Activated effector memory CD4-positive, alpha-beta T cell treated with Interleukin-2 at 50 U/mL for 16 hours (primary cell): ENCODE data around the gene PAIP1.
"Not testable (repeated sequence)": the region's sequence is repeated elsewhere in the genome, so short reads cannot be mapped to it uniquely, and the experiment has no call there.

Source experiments
- DNase-seq: peaks from one replicate; pipeline ENCODE4 v3.0.0-alpha.2; 2020

The PAIP1 gene

GRCh38 chr5:43514816-43515677 lies 41.8 kb downstream of the PAIP1 start, which contains the start of gene C5orf34:
Gene C5orf34, minus strand, starts transcription at chr5:43515148. Its CDS starts 5,809 bp downstream, at chr5:43509339.
- DNase-seq, result peak; percentile 88

- no peak for DNase-seq
Measured at GRCh38 chr5:43514471-43514815, 42.4 kb downstream of the PAIP1 start.

DNA sequence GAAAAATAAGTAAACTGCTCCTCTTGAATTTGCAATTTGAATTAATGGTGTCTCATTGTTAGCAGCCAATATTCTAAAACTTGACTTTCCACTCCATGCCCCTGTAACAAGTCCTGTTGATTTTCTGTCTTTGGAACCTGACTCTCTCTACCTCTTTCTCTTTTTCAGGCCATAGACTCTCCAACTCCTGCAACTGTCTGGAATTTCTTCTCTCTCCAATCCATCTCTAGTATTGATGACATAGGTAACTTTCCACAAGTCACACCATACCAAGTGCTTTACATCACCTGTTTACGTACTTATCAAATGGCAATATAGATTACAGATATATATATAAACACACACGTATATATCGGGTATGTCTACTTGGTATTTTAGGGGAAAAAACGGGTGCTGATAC lies 42.9 kb downstream of the PAIP1 start:
- DNase-seq, result no peak

DNA sequence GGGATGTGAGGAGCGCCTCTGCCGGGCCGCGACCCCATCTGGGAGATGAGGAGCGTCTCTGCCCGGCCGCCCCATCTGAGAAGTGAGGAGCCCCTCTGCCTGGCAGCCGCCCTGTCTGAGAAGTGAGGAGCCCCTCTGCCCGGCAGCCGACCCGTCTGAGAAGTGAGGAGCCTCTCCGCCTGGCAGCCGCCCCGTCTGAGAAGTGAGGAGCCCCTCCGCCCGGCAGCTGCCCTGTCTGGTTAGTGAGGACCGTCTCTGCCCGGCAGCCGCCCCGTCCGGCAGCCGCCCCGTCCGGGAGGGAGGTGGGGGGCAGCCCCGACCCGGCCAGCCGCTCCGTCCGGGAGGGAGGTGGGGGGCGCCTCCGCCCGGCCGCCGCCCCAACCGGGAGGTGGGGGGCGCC lies 45.8 kb downstream of the PAIP1 start:
- not testable (repeated sequence) for DNase-seq

DNA sequence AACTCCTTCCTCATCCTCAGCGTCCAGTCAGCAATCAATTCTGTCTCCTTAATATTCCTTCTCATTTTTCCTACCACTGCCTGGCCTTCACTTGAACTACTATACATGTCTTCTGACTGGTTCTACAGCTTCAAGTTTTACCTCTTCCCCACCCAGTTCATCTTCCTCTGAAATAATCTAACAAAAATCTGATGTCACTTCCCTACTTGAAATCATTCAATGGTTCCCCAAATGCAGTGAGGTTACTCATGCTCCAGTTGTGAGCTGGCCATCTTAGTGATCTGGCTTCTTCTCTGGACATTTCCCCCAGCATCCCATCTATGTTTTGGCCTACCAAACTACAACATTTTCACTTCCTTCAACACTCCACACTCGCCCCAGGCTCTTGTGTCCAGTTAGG lies 58.3 kb downstream of the PAIP1 start:
- no peak for DNase-seq

DNA sequence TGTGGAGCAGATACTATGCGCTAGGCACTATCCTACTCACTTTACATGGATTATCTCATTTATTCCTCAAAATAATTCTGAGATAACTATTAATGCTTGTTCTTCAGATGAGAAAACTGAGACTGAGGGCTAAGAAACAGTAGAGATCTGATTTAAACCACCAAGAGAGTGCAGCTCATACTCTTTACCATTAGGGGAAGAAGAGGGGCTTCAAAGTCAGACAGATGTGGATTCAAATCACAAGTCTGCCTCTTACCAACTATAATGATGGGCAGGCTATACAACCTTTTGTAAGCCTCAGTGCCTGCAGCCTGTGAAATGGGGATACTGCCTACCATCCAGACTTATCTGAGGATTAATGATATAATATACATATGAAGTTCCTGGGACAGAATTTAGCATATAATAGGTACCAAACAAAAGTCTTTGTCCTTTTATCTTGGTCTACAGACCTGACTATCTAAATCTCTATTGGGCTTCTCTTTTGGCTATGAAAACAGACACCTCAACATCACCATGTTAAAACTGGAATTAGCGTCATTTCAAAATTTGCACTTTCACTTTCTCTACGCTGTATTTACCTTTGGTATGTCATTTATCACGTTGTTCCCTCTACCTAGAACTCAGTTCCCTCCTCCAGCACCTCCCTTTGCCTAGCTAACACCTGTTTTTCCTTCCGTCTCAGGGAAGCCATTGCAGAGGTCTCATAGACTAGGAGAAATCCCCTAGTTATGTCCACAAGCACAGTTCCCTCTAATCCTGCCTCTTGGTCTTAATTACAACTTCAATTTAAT lies 59.4 kb downstream of the PAIP1 start:
- DNase-seq, result no peak

DNA sequence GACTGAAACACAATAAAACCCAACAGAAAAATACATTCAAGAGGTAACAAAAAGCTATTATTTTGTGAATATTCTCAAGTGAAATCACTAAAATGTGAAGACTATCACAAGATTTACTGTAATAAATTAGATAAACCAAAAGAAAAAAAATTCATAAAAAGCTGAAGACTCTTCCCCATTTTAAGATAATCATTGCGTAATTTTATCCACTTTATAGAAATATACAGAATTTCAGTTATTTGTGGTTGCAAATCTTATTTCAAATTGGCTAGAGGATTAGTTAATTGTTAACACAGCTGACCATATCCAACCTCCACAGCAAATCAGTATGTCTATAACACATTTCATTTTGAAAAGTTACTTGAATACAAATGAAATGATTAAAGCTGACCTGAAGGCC lies 65.6 kb downstream of the PAIP1 start:
- no peak for DNase-seq

DNA sequence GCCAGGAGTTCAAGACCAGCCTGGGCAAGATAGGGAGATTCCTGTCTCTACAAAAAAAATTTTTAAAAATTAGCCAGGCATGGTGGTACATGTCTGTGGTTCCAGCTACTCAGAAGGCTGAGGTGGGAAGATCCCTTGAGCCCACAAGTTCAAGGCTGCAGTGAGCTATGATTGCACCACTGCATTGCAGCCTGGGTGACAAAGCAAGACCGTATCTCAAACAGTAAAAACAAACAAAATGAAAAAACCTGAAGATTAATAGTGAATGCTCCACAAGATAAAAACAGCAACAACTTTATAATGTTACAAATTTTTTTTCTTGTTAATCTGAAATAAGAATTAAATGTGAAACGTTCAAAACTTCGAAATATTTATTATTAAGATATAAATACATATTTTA lies 70.5 kb downstream of the PAIP1 start:
- DNase-seq, result no peak

- DNase-seq, result no peak
Measured at GRCh38 chr5:43485406-43485805, 71.5 kb downstream of the PAIP1 start.

- DNase-seq, result peak; percentile 84
Measured at GRCh38 chr5:43484106-43484849, 72.6 kb downstream of the PAIP1 start.

GRCh38 chr5:43483298-43484105 lies 73.4 kb downstream of the PAIP1 start, which contains the start of gene TMEM267:
Gene TMEM267, minus strand, starts transcription at chr5:43483865. Its CDS starts 29,896 bp downstream, at chr5:43453969.
- DNase-seq, result peak; percentile 86

DNA sequence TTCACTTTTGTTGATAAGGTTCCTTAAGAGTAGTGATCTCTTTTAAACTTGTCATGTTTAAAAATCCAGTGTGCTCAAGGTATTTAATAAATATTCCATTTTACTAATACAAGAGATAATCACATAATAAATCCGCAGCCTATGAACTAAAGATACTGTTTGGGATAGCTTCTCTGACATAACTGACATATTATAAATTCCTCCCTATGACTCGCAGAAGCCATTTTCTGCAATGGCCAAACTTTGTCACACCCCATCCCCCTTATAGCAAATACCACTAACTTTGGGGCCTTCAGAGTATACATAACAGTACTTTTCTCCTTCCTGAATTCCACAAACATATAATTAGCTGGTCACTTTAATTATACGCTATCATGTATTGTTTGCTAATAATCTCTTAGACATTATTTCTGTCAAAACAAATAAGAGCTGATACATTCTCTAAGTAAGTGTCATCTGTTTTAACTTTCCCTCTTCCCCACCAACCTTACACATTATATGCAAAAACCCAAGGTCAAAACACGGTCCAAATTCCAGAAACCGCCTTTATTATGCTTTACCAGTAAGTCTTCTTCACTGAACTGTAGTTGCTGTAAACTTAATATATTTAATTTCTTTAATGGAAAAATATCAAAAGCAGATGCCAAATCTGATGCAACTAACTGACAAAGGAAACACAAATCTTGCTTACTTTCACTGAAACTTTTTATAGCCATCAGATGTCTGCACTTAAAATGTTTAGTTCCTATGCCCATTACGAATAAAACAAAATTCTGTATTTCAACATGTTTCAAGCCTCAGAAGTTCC lies 74.2 kb downstream of the PAIP1 start:
- no peak for DNase-seq
